ENCODE results near the gene MRPL48.

DNA sequence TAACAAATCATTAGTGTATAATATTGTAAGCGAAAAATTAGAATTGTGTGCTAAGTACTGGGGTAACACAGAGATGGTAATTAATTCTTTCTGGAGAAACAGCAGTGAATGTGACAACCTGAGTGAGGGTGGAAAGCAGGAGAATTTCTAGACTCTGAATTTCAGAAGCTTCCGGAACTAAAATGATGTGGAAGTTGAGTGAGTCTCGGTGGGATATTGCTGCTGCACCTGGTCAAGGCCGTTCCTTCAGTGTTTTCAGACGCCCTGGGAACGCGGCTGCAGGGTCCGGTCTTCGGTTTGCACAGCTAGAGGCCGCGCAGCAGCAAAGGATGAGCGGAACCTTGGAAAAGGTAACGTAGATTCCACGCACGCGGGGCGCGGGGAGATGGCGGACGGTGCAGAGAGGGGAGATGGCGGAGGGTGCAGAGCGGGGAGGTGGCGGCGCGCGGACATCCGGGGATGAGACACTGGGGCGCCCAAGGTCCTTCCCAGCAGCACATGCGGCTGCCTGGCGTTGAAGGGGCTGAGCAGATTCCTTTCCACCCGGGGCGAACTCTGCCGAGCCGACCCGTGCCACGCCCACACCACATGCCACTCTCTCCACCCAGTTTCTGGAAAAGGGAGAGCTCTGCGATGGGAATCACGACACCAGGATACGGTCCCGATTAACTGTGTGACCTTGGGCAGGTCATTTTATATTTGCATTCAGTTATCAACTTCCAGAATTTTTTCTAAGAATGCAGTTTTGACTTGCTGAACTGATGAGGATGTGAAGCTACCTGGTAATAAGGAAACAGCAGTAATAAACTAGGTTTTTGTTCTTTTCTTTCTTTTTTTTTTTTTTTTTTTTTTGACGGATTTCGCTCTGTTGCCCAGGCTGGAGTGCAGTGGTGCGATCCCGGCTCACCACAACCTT is at the start of gene MRPL48:
- TF ChIP-seq, protein P1, sequence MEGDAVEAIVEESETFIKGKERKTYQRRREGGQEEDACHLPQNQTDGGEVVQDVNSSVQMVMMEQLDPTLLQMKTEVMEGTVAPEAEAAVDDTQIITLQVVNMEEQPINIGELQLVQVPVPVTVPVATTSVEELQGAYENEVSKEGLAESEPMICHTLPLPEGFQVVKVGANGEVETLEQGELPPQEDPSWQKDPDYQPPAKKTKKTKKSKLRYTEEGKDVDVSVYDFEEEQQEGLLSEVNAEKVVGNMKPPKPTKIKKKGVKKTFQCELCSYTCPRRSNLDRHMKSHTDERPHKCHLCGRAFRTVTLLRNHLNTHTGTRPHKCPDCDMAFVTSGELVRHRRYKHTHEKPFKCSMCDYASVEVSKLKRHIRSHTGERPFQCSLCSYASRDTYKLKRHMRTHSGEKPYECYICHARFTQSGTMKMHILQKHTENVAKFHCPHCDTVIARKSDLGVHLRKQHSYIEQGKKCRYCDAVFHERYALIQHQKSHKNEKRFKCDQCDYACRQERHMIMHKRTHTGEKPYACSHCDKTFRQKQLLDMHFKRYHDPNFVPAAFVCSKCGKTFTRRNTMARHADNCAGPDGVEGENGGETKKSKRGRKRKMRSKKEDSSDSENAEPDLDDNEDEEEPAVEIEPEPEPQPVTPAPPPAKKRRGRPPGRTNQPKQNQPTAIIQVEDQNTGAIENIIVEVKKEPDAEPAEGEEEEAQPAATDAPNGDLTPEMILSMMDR (IDR thresholded peaks at IDR 0.05): no peak
- peak in 1 of 2 experiments; percentile 14; a peak in 1 of 5 replicates for TF ChIP-seq RAD21 (conservative IDR thresholded peaks at IDR 0.05 in 1 of 2, IDR thresholded peaks at IDR 0.05 in 1 of 2)
- TF ChIP-seq MAFK (IDR thresholded peaks at IDR 0.05; ENCODE audit: partially characterized antibody): no peak
- TF ChIP-seq, protein P2, sequence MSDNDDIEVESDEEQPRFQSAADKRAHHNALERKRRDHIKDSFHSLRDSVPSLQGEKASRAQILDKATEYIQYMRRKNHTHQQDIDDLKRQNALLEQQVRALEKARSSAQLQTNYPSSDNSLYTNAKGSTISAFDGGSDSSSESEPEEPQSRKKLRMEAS (IDR thresholded peaks at IDR 0.05): peak; percentile 97
- TF ChIP-seq, protein P3, sequence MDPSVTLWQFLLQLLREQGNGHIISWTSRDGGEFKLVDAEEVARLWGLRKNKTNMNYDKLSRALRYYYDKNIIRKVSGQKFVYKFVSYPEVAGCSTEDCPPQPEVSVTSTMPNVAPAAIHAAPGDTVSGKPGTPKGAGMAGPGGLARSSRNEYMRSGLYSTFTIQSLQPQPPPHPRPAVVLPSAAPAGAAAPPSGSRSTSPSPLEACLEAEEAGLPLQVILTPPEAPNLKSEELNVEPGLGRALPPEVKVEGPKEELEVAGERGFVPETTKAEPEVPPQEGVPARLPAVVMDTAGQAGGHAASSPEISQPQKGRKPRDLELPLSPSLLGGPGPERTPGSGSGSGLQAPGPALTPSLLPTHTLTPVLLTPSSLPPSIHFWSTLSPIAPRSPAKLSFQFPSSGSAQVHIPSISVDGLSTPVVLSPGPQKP (IDR thresholded peaks at IDR 0.05; ENCODE audit: low read depth, low read length): no peak
- peak; percentile 6; the same call in 1 of the 3 replicates for TF ChIP-seq SMC3 (IDR thresholded peaks at IDR 0.05)
- TF ChIP-seq POLR2A (IDR thresholded peaks at IDR 0.05; ENCODE audit: low read length): peak; percentile 73
- TF ChIP-seq EP300 (IDR thresholded peaks at IDR 0.05): no peak
- TF ChIP-seq, protein P4, sequence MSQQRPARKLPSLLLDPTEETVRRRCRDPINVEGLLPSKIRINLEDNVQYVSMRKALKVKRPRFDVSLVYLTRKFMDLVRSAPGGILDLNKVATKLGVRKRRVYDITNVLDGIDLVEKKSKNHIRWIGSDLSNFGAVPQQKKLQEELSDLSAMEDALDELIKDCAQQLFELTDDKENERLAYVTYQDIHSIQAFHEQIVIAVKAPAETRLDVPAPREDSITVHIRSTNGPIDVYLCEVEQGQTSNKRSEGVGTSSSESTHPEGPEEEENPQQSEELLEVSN (IDR thresholded peaks at IDR 0.05; ENCODE audit: borderline replicate concordance, low read depth): peak; percentile 74; the same call in 1 of the 2 replicates
- no peak for TF ChIP-seq ZFP36 (IDR thresholded peaks at IDR 0.05; ENCODE audit: borderline replicate concordance, partially characterized antibody)
- 0 out of 2 replicates have a peak, but pooled peaks have one; percentile 47 for TF ChIP-seq HOXA7 (CRISPR knock-in tag; IDR thresholded peaks at IDR 0.05)
- no peak for TF ChIP-seq ZSCAN20 (CRISPR knock-in tag; IDR thresholded peaks at IDR 0.05)
- no peak for TF ChIP-seq RNF2 (IDR thresholded peaks at IDR 0.05; ENCODE audit: borderline replicate concordance, low read depth)
- TF ChIP-seq CEBPB (IDR thresholded peaks at IDR 0.05): peak in 1 of 2 experiments; percentile 34; a peak in 1 of 4 replicates

Data from A549 (cell line).